ENCODE results near the gene CS. TPM values are rescaled to one million over a fixed set of nuclear protein-coding genes. Genes with fewer than 3 reads are reported as not detected.

The CS gene
- polyA plus RNA-seq, 1 of the 3 experiments (the other 2 are of a cell fraction) = 121 TPM

- no peaks in the 10 kb centered on the region for H3K9me2 ChIP-seq
- H2AFZ ChIP-seq (ENCODE audit: low read depth) = no peak overlapping the region
- H3F3A ChIP-seq (replicated peaks; ENCODE audit: insufficient read depth) = peaks cover 16% of the 10 kb centered on the region
- H3K27me3 ChIP-seq (ENCODE audit: insufficient read depth) = no peaks in the 10 kb centered on the region
- H3K27ac ChIP-seq (ENCODE audit: low read depth in 2 of 2, low read length in 1 of 2) = no peak overlapping the region
- peaks cover 12 to 13% of the 10 kb centered on the region in 2 experiments; a peak in 3 of 4 replicates for H3K4me1 ChIP-seq (ENCODE audit: control insufficient read depth in 1 of 2, insufficient read depth in 2 of 2, low read depth in 1 of 2, low read length in 1 of 2)
- DNase-seq = no peak
- no peaks in the 10 kb centered on the region for H3K9me3 ChIP-seq
- TF ChIP-seq FOSL2 (IDR thresholded peaks at IDR 0.05; ENCODE audit: borderline replicate concordance, low read depth) = no peak
- no peak for TF ChIP-seq JUND (IDR thresholded peaks at IDR 0.05)
- TF ChIP-seq POLR2AphosphoS5 (IDR thresholded peaks at IDR 0.05; ENCODE audit: low read depth, low read length) = no peak
- no peak; the same call in 1 of the 2 replicates for TF ChIP-seq CTCF (IDR thresholded peaks at IDR 0.05)
- no peak for TF ChIP-seq CHD2 (IDR thresholded peaks at IDR 0.05; ENCODE audit: low read length, partially characterized antibody)
- no peak for TF ChIP-seq MAX (IDR thresholded peaks at IDR 0.05; ENCODE audit: low read depth)
- TF ChIP-seq RCOR1 (IDR thresholded peaks at IDR 0.05; ENCODE audit: low read length) = no peak
- no peak for TF ChIP-seq PBX3 (IDR thresholded peaks at IDR 0.05)
- TF ChIP-seq EZH2phosphoT487 (IDR thresholded peaks at IDR 0.05; ENCODE audit: borderline replicate concordance, low read depth) = no peak
- no peak for TF ChIP-seq FOXM1 (IDR thresholded peaks at IDR 0.05; ENCODE audit: low read depth)
- no peak for TF ChIP-seq TEAD4 (IDR thresholded peaks at IDR 0.05; ENCODE audit: borderline replicate concordance, insufficient read depth)
- no peak for TF ChIP-seq SMC3 (IDR thresholded peaks at IDR 0.05; ENCODE audit: low read depth, low read length)
- no peak for TF ChIP-seq USF2 (IDR thresholded peaks at IDR 0.05; ENCODE audit: borderline replicate concordance, low read depth, low read length)
- CTCF ChIA-PET = interaction anchor here (1.0 to 1.5 kb wide), 3 partner anchors 10 to 147 kb away, joined by 3 to 4 read pairs (median 3); no protein-coding TSS in a partner anchor
- no peaks in the 10 kb centered on the region for H4K20me1 ChIP-seq (ENCODE audit: insufficient read depth)
- WGBS (ENCODE audit: low lambda C conversion rate) = 93% methylated on average over 3 of the region's 3 CpGs
- peaks cover 26% of the 10 kb centered on the region for H3K79me2 ChIP-seq (ENCODE audit: insufficient read depth)
- no peak overlapping the region for H3K4me3 ChIP-seq (ENCODE audit: low read depth in 2 of 2, low read length in 1 of 2)
- POLR2A ChIA-PET = interaction anchor here (2.8 kb wide), 1 partner anchor 18 kb away, joined by 12 read pairs; the partner anchor contains the start of gene CS
- peaks cover 22 to 23% of the 10 kb centered on the region in 2 experiments for H3K36me3 ChIP-seq (replicated peaks in 1 of 2; ENCODE audit: control insufficient read depth in 1 of 2, insufficient read depth in 2 of 2, low read length in 1 of 2)
- H3K4me2 ChIP-seq = no peak overlapping the region
- no peak overlapping the region for H3K9ac ChIP-seq
Observed at GRCh38 chr12:56317675-56318074, 17.5 kb upstream of the CS start.

All from SK-N-SH (cell line).